Breast epithelium (tissue), 3 donors: ENCODE measurements around the gene ZCCHC17.

Experiments used
- CTCF ChIP-seq, 3 donors: fragments of 450-650 bp; IDR thresholded peaks; one replicate each; pipeline ENCODE4 v1.5.1; 2016 to 2017; ENCODE audit warnings: antibody characterized with exemption in 3 of 3, mild to moderate bottlenecking in 3 of 3, moderate library complexity in 3 of 3
- POLR2AphosphoS5 ChIP-seq, 3 donors: sonication (generic); formaldehyde crosslinking; IDR thresholded peaks; one replicate each; pipeline ENCODE4 v1.6.1; 2017; ENCODE audit warnings: antibody characterized with exemption in 3 of 3

- TF ChIP-seq POLR2AphosphoS5 (IDR thresholded peaks at IDR 0.05) (no peak), CTCF (IDR thresholded peaks at IDR 0.05) (no peak)
Measured at GRCh38 chr1:31318146-31318545, 21.3 kb downstream of the ZCCHC17 start.
